HCT116 (cell line): ENCODE results near the gene SEMA4D. TPM values are rescaled to one million over a fixed set of nuclear protein-coding genes. Genes with fewer than 3 reads are reported as not detected.

Experiments
- ATAC-seq: fragments of 200-7000 bp; cut with Tn5 transposase; 2 replicates; pipeline ENCODE4 v1.9.1; 2020; ENCODE audit warnings: mild to moderate bottlenecking, moderate library complexity
- BruUV-seq: library from RNA; stranded (reverse); fragments of 400-500 nt; replicated peaks from 2 replicates; lab custom pipeline; 2021; lab: Mats Ljungman, UMichigan
- CTCF ChIA-PET: fragments of 300-600 bp; sonication (Branson Sonifier 250); formaldehyde crosslinking; loops from one replicate; lab custom pipeline; 2021; ENCODE audit warnings: antibody characterized with exemption; lab: Charles Lee
- POLR2A ChIA-PET: fragments of 300-600, 350-600 bp; sonication (Branson Sonifier 250); formaldehyde crosslinking; loops from one replicate; lab custom pipeline; 2021; ENCODE audit warnings: antibody characterized with exemption; lab: Charles Lee
- RAD21 ChIA-PET, 2 experiments: fragments of 300-600 bp; sonication (Branson Sonifier 250); formaldehyde crosslinking; loops; one replicate each; lab custom pipeline; 2023; ENCODE audit warnings: low total read pairs in 2 of 2; ENCODE audit not compliant: uncharacterized antibody in 2 of 2, unreplicated experiment in 2 of 2, low non-redundant PET in 1 of 2; lab: Charles Lee
- DNase-seq: peaks from one replicate; pipeline ENCODE4 v3.0.0-alpha.2; 2010; ENCODE audit warnings: low read depth, low spot score
- H2AFZ ChIP-seq: fragments of 200-600 bp; shearing (Covaris generic), sonication (generic); 2 replicates; pipeline ENCODE4 v1.6.1; 2017; ENCODE audit warnings: low read depth, mixed run types, mixed read lengths, antibody characterized with exemption, low read length; ENCODE audit not compliant: poor library complexity, severe bottlenecking
- H3K27ac ChIP-seq: 2 replicates; pipeline ENCODE4 v1.5.1; 2012; ENCODE audit warnings: low read depth, low read length
- H3K27me3 ChIP-seq: fragments of 200-600 bp; sonication (generic); 2 replicates; pipeline ENCODE4 v1.6.1; 2016; ENCODE audit warnings: mixed run types, low read length, mixed read lengths; ENCODE audit not compliant: insufficient read depth
- H3K36me3 ChIP-seq, 2 experiments: fragments of 200-500 bp in 1 of 2; fragments of 200-600 bp in 1 of 2; sonication (Bioruptor generic) in 1 of 2; sonication (generic) in 1 of 2; 2 replicates each; pipeline versions ENCODE4 v1.5.1 to v1.6.1; 2014 to 2016; ENCODE audit warnings: low read length in 2 of 2, inconsistent platforms in 1 of 2, mixed read lengths in 1 of 2, mixed run types in 1 of 2; ENCODE audit not compliant: insufficient read depth in 2 of 2, control insufficient read depth in 1 of 2
- H3K4me1 ChIP-seq, 2 experiments: fragments of 200-600 bp in 1 of 2; sonication (generic) in 1 of 2; 2 replicates each; pipeline versions ENCODE4 v1.5.1 to v1.6.1; 2012 to 2017; ENCODE audit warnings: low read length in 2 of 2, inconsistent platforms in 1 of 2, mild to moderate bottlenecking in 1 of 2, mixed read lengths in 1 of 2, mixed run types in 1 of 2, moderate library complexity in 1 of 2; ENCODE audit not compliant: insufficient read depth in 2 of 2, control insufficient read depth in 1 of 2
- H3K4me2 ChIP-seq: fragments of 200-600 bp; sonication (generic); 2 replicates; pipeline ENCODE4 v1.6.1; 2017; ENCODE audit warnings: mixed run types, low read length, mixed read lengths
- H3K4me3 ChIP-seq, 2 experiments: fragments of 200-600 bp in 1 of 2; sonication (generic) in 1 of 2; replicated peaks in 1 of 2; 2 replicates each; pipeline ENCODE4 v1.5.1; 2011 to 2016; ENCODE audit warnings: low read length in 2 of 2, control low read depth in 1 of 2, low read depth in 1 of 2, mild to moderate bottlenecking in 1 of 2, mixed read lengths in 1 of 2, mixed run types in 1 of 2
- H3K79me2 ChIP-seq: fragments of 200-600 bp; sonication (generic); 2 replicates; pipeline ENCODE4 v1.6.1; 2017; ENCODE audit warnings: mild to moderate bottlenecking, mixed run types, low read length, moderate library complexity, mixed read lengths; ENCODE audit not compliant: insufficient read depth
- H3K9ac ChIP-seq: fragments of 200-600 bp; sonication (generic); 2 replicates; pipeline ENCODE4 v1.6.1; 2016; ENCODE audit warnings: low read length, mixed read lengths
- H3K9me2 ChIP-seq: fragments of 200-600 bp; sonication (generic), shearing (Covaris generic); 2 replicates; pipeline ENCODE4 v1.6.1; 2017; ENCODE audit warnings: mixed run types, mild to moderate bottlenecking, moderate library complexity; ENCODE audit not compliant: insufficient read depth
- H3K9me3 ChIP-seq, 2 experiments: fragments of 200-500 bp in 1 of 2; fragments of 200-600 bp in 1 of 2; sonication (Bioruptor generic) in 1 of 2; sonication (generic) in 1 of 2; 2 replicates each; pipeline ENCODE4 v1.6.1; 2014 to 2017; ENCODE audit warnings: low read length in 2 of 2, mixed read lengths in 2 of 2, inconsistent platforms in 1 of 2, low read depth in 1 of 2, mild to moderate bottlenecking in 1 of 2, mixed run types in 1 of 2, moderate library complexity in 1 of 2; ENCODE audit not compliant: control insufficient read depth in 1 of 2, insufficient read depth in 1 of 2
- H4K20me1 ChIP-seq: fragments of 200-600 bp; sonication (generic), shearing (Covaris generic); 2 replicates; pipeline ENCODE4 v1.6.1; 2017; ENCODE audit warnings: mixed run types, mild to moderate bottlenecking, moderate library complexity; ENCODE audit not compliant: insufficient read depth
- EGR1 ChIP-seq: IDR thresholded peaks from 2 replicates; pipeline ENCODE4 v1.6.1; 2012; ENCODE audit warnings: low read depth
- JUND ChIP-seq: IDR thresholded peaks from 2 replicates; pipeline ENCODE4 v1.6.1; 2012
- POLR2A ChIP-seq: IDR thresholded peaks from 2 replicates; pipeline ENCODE4 v1.7.0; 2011; ENCODE audit warnings: borderline replicate concordance; ENCODE audit not compliant: insufficient read depth, insufficient read length; ENCODE audit errors: extremely low read depth
- ZFX ChIP-seq: fragments of 450-650 bp; IDR thresholded peaks from 2 replicates; pipeline ENCODE4 v1.6.1; 2017
- ZNF274 ChIP-seq: fragments of 200-500 bp; sonication (Bioruptor generic); IDR thresholded peaks from 2 replicates; pipeline ENCODE4 v1.6.1; 2014; ENCODE audit warnings: mild to moderate bottlenecking, low read depth, low read length, inconsistent platforms
- intact Hi-C: fragments of 100-400 bp; cut with micrococcal nuclease; formaldehyde crosslinking; loops from 2 replicates; pipeline ENCODE4 v1.10.0; 2022
- total RNA-seq: library from RNA; stranded (reverse); gene quantifications from one replicate; pipeline ENCODE4 v1.2.1, GENCODE V29; 2021; ENCODE audit not compliant: unreplicated experiment
- TF ChIP-seq, protein P1 (sequence below): IDR thresholded peaks from 2 replicates; pipeline ENCODE4 v1.6.1; 2012; ENCODE audit warnings: low read depth
- TF ChIP-seq, protein P2 (sequence below): IDR thresholded peaks from 2 replicates; pipeline ENCODE4 v1.6.1; 2012

Gene SEMA4D
- total RNA-seq, 1 experiment from 2014 or later, result 32.0 TPM

DNA sequence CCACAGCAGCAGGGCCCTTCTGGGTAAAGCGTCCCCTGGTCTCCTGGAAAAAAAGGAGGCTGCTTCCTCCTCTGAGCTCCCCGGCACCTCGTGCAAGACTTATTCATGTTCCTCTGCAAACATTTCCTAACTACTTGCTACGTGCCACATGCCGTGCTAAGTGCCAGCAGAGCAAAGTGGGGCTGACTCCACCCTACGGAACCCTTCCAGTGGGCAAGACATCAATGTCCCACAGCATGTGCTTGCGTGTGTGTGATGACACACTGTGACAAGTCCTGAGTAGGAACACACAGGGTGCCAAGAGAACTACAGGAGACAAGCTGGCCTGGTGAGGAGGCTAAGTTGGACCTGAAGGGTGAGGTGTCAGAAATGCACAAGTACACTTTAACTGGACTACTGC lies 57.4 kb downstream of the SEMA4D start (continued):
- TF ChIP-seq ZFX, result no peak
- TF ChIP-seq EGR1, result no peak
- TF ChIP-seq POLR2A, result no peak

DNA sequence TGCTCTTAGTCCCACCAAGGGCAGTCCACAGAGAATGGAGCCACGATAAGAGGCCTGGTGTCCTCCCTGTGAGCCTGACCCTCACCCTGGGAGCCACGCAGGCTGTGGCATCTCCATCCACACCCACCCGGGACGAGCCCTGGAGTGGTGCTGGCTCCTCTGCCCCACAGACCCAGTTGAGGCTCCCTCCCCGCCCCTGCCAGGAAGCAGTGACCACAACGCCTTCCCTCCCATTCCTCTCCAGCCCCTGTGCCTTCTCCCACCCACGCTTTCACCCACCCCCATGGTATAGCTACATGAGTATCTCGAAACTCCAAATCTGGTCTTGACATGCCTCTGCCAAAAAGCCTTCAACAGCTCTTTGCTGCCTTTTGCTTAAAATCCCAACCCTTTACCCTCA lies 57.9 kb downstream of the SEMA4D start:
- Histone ChIP-seq H3K9me3 (no peaks in the 10 kb centered on the region), H3K27me3 (no peaks in the 10 kb centered on the region), H3K27ac (no peak overlapping the region), H3K79me2 (no peaks in the 10 kb centered on the region), H3K36me3 (no peaks in the 10 kb centered on the region), H4K20me1 (no peaks in the 10 kb centered on the region), H3K4me1 (peaks cover 10 to 23% of the 10 kb centered on the region in 2 experiments), H3K9ac (no peak overlapping the region), H3K4me3 (no peak overlapping the region), H2AFZ (no peak overlapping the region), H3K4me2 (no peak overlapping the region), H3K9me2 (no peaks in the 10 kb centered on the region)
- DNase-seq, result no peak
- TF ChIP-seq JUND (no peak), POLR2A (no peak), ZNF274 (no peak)
- TF ChIP-seq, protein P1, sequence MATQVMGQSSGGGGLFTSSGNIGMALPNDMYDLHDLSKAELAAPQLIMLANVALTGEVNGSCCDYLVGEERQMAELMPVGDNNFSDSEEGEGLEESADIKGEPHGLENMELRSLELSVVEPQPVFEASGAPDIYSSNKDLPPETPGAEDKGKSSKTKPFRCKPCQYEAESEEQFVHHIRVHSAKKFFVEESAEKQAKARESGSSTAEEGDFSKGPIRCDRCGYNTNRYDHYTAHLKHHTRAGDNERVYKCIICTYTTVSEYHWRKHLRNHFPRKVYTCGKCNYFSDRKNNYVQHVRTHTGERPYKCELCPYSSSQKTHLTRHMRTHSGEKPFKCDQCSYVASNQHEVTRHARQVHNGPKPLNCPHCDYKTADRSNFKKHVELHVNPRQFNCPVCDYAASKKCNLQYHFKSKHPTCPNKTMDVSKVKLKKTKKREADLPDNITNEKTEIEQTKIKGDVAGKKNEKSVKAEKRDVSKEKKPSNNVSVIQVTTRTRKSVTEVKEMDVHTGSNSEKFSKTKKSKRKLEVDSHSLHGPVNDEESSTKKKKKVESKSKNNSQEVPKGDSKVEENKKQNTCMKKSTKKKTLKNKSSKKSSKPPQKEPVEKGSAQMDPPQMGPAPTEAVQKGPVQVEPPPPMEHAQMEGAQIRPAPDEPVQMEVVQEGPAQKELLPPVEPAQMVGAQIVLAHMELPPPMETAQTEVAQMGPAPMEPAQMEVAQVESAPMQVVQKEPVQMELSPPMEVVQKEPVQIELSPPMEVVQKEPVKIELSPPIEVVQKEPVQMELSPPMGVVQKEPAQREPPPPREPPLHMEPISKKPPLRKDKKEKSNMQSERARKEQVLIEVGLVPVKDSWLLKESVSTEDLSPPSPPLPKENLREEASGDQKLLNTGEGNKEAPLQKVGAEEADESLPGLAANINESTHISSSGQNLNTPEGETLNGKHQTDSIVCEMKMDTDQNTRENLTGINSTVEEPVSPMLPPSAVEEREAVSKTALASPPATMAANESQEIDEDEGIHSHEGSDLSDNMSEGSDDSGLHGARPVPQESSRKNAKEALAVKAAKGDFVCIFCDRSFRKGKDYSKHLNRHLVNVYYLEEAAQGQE, result no peak
- TF ChIP-seq, protein P2, sequence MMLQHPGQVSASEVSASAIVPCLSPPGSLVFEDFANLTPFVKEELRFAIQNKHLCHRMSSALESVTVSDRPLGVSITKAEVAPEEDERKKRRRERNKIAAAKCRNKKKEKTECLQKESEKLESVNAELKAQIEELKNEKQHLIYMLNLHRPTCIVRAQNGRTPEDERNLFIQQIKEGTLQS, result no peak
- ATAC-seq, result no peak
- ChIA-PET RAD21 (no interaction called here), POLR2A (no interaction called here), CTCF (no interaction called here)
- no TSS peak for BruUV-seq
- intact Hi-C loops, result no loop called here
